Stimulated activated CD4-positive, alpha-beta T cell treated with anti-CD3 and anti-CD28 coated beads, TNF-alpha, amount 100 ng/mL, for 24 hours (primary cell): ENCODE results near the gene NEURL2.
"Not testable (repeated sequence)": the region's sequence is repeated elsewhere in the genome, so short reads cannot be mapped to it uniquely, and the experiment has no call there.

Experiments used
- DNase-seq, 3 experiments: peaks; one replicate each; pipeline ENCODE4 v3.0.0-alpha.2; 2020; ENCODE audit warnings: low read depth in 3 of 3

The NEURL2 gene

DNA sequence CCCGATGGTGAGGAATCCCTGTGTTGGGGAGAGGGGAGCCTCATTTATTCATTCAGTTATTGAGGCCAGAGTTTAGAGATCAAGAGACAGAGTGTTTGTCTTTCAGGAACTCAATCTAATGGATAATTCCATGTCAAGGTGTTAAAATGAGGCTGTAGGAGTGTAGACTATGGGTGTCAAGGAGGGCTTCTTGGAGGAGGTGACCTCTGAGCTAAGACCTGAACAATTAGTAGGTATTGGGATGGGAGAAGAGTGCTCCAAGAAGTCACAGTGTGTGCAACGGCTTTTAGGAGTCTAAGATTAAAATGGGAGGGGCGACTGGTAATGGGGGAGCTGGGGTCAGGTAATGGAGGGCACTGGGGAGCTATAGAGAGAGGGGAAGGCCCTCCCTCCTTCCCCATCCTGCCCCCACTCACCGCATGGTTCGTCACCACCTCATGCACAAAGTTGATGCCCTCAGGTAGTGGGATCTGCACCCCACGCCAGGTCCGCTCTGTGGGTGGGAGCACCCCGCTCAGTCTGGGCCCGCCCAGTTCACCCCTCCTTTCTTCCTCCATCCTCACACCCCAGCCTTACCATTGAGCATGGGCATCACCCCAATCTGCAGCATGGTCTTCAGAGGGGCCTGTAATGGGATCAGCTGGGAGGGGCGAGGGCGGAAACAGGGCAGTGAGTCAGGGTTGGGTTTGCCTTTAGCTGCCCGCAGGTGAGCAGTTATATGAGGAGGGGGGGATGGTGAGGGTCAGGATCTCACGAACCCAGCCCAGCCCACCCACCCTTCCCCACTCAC, 8.2 kb upstream of the NEURL2 start:
- DNase-seq = no peak

DNA sequence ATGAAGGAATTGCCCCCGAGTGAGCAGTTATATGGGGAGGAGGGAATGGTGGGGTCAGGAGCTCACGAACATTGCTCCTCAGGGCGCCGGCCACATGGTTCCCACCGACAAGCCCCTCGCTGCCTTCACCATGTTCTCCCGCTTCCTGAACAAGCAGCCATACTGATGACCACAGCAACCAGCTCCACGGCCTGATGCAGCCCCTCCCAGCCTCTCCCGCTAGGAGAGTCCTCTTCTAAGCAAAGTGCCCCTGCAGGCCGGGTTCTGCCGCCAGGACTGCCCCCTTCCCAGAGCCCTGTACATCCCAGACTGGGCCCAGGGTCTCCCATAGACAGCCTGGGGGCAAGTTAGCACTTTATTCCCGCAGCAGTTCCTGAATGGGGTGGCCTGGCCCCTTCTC, 7.3 kb upstream of the NEURL2 start:
- DNase-seq = no peak

DNA sequence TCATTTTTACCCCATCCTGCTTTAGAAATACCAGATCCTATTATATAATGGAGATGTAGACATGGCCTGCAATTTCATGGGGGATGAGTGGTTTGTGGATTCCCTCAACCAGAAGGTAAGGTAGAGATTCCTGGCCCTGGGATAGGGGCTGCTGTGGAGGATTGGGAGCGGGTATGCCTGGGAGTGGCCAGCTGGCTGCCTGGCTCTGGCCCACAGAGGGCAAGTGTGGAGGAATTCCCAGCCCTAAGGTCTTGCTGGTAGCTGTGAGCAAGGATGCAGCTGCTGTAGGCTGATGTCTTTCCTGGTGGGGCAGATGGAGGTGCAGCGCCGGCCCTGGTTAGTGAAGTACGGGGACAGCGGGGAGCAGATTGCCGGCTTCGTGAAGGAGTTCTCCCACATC, 6.7 kb upstream of the NEURL2 start:
- no peak for DNase-seq

DNA sequence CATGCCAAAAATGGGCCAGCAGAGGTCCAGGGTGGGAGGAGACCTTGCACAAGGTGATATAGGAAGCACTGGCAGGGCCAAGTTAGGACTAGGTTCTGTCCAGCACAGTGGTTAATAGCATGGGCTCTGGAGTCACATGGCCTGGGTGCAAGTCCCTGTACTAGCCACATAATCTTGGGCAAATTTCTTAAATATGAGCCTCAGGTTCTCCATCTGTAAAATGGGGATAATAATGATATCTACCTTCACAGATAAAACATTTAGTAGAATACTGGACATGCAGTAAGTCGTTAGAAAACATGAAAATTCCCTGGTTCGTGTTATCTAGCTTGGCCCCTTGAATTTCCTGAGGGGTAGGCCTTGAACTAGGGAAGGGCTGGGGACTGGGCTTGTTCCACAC, 6.3 kb upstream of the NEURL2 start:
- no peak for DNase-seq

DNA sequence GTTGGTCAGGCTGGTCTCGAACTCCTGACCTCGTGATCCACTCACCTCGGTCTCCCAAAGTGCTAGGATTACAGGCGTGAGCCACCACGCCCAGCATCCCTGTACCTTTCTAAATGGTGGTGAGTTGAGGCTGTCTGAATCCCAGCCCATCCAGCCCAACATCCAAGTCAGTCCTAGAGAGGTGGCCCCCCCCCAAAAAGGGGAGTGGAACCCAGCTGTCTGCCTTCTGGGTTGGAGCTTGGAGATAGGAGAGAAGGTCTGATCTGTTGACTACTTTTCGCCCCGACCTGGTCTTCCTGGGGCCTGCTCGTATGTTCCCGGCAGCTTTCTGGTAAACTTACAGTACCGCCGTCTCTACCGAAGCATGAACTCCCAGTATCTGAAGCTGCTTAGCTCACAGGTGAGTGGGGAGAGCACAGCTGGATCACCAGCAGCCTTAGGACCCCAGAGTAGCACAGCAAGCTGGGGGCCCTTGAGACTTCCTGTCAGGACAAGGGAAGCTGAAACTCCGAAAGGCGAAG, 5.7 kb upstream of the NEURL2 start:
- no peak for DNase-seq

DNA sequence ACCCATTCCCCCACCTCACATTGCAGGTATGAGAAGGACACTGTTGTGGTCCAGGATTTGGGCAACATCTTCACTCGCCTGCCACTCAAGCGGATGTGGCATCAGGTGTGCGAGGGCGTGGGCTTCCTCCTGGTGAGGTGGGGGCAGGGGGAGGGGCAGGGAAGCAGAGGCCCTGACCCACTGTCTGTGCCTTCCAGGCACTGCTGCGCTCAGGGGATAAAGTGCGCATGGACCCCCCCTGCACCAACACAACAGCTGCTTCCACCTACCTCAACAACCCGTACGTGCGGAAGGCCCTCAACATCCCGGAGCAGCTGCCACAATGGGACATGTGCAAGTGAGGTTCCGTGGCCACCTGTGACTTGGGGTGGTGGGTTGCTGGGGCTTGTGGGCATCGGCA, 3.8 kb upstream of the NEURL2 start:
- no peak for DNase-seq

DNA sequence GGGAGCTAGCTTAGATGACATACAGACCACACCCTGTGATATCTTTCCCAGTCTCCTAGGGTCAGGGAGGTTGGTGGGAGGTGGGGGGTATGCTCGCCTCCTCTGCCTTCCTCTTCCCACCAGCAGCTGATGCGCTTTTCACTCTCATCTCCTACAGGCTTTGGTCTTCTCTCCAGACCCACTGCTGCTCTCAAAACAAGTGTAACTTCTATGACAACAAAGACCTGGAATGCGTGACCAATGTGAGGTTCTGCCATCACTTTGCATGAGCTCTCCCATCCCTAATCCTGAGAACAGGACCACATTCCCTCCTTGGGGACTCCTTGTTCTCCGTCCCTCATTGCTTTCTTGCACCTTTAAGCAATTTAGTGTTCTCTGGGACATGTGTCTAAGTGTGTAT, 2.8 kb upstream of the NEURL2 start:
- no peak for DNase-seq

DNA sequence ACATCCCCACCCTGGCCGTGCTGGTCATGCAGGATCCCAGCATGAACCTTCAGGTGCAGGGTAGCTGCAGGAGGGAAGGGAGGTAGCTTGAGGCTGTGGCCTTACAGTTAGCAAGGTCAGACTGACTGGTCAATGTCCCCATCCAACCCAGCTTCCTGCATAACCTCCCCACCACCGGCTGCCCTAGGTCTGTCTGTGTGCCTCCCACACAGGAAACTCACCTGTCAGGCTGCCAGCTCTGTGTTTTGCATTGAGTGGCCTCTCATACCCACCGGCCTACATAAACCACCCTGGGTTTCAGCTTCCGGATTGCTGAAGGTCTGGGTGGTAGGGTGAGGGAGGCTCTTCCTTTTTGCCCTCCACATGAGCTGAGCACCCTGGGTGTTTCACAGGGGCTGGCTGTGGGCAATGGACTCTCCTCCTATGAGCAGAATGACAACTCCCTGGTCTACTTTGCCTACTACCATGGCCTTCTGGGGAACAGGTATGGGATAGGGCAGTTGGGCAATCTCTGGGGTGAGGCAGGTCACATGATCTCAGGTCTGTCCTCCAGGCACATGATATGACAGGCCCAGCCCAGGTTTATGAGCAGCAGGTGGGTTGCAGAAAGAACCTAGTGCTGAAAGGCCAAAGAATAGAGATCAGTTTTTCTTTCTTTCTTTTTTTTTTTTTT, 2.0 kb upstream of the NEURL2 start:
- DNase-seq = peak in 1 of 3 experiments; percentile 8

DNA sequence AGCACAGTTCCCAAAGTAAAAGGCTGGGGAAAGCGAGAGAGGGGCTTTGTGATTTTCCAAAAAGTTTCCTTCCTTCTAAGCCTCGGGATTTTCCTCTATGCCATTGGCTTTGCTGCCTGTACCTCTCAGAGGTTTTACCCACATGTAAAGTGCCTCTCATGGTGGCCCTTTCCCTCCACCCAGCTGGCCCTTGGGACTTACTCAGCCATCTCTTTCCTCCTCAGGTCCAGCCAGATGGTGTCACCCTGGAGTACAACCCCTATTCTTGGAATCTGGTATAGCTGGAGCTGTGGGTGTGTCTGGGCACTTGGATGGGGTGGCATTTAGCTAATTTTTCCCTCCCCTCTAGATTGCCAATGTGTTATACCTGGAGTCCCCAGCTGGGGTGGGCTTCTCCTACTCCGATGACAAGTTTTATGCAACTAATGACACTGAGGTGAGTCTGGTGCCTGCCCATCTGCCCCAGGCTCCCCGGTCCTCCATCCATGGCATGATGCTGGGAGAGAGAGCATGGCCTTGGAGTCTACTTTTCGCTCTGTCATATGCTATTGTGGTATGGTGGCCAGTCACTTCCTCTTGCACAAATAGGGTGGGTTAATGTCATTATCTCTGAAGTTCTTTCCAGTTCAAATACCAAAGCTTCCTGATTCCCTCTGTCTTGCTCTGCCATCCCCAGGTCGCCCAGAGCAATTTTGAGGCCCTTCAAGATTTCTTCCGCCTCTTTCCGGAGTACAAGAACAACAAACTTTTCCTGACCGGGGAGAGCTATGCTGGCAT, 1.2 kb upstream of the NEURL2 start:
- DNase-seq = no peak

DNA sequence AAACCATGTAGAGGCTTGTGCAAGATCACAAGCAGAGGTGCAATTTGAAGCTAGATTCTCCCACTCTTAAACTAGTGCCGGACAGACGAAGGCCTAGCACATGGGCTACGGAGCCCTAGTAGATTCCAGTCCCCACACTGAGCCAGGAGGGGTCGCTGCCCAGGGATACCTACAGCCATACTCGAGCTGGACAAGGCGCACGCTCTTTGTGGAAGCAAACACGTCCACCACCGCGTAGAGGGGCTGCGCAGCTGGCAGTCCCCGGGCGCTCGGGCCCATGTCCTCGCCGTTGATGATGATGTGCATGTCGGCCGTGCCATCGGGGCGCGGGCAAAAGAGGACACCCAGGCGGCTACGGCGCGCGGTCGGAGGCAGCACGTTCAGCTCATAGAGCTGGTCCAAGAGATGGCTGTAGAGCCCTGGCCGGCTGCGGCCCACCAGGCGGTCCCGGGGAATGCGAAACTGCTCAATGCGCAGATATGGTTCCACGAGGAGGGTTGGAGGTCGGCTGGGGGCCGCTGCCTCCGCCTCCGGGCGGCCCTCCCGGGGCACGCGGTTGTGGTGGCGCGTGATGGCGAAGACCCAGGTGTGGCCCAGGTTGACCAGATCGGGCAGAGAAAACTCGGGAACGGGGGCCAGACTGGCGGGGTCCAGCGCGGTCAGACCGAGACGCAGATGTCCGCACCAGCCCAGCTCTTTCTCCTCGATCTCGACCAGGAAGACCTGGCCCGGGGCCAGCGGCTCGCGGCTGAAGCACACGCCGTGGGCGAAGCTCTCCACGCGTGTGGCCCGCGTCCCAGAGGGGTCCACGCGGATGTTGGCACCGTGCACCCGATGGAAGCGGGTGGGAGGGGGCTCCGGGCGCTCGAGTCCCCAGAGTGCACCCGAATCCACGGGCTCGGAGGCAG, 677 bp downstream of the NEURL2 start:
- peak in 1 of 3 experiments; percentile 44 for DNase-seq

DNA sequence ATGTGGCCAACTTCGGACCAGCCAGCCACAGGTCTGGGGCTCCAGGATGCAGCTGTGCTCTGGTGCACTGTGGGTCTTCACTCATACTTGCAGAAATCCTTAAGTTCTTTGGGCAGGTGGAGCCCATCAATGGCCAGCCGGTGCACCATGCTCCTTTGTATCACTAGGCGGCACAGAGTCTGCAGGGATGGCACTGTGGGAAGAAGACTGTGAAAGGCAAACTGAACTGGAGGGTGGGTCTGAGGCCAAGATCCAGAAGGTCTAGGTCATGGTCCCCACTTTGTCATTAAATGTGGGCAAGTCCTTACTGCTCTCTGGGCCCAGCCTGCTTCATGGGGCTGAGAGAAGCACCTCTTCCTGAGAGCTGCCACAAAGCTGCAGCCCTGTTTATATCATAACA, 2.3 kb downstream of the NEURL2 start:
- no peak for DNase-seq

DNA sequence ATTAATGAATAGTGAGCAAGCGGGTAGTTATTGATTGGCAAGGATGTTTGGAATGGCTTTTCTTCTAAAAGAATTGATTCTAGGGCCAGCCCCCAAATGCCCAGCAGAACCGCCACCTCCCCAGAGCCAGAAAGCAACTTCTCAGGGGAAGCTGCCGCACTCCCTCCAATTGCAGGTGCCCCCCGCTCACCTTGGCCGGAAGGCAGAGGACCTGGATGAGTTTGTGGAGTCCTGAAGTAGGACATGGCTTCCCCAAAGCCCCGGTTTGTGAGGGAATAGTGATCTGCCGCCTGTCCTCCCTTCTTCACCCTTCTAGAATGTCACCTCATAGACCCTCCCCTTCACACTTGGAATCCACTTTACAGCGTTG, 3.7 kb downstream of the NEURL2 start, which contains the start of gene SPATA25:
Gene SPATA25 (minus strand): TSS at position 277 of the 370 bp plus-strand sequence. CDS start 32 bp downstream, at position 245.
- DNase-seq = no peak

DNA sequence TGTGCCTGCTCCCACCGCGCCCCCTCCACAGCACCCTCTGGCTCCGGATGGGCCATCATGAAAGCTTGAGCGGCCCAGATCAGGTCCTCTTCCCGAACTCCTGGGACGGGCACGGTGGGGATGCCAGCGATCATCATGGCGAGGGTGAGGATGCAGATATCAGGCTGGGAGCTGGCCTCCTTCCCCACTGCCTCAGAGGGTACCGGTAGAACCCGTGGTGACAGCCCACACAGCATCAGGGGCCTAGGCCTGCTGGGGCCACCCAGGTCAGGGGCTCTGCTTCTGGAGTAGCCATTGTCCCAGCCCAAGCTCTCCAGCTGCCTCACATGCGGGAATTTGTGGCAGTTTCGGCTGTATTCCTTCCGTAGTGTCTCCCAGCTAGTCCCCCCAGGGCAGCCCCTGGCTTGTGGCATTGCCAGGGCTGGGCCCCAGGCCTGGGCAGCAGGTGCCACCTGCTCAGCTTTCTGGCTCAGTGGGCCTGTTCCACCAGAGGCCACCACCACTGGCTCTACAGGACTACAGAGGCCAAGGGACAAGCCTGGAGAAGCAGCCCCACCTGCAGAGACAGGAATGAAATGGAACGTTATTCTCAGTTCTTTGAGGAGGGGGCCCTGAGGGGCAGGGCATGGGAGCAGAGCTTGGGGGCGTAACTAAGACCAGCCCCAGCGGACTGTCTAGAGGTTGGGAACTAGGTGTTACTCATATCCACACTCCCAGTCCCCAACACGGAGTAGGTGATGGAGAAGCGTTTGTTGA, 4.2 kb downstream of the NEURL2 start:
- no peak for DNase-seq

DNA sequence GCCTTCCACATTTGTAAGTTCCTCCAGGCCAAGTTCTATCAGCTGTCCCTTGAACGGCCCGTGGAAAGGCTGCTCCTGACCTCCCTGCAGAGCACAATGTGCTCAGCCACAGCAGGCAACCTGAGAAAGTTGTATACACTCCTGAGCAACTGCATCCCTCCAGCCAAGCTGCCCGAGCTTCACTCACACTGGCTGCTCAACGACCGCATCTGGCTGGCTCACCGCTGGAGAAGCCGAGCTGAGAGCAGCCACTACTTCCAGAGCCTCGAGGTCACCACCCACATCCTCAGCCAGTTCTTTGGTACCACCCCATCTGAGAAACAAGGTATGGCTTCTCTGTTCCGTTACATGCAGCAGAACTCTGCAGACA, 7.9 kb downstream of the NEURL2 start:
- DNase-seq = no peak

DNA sequence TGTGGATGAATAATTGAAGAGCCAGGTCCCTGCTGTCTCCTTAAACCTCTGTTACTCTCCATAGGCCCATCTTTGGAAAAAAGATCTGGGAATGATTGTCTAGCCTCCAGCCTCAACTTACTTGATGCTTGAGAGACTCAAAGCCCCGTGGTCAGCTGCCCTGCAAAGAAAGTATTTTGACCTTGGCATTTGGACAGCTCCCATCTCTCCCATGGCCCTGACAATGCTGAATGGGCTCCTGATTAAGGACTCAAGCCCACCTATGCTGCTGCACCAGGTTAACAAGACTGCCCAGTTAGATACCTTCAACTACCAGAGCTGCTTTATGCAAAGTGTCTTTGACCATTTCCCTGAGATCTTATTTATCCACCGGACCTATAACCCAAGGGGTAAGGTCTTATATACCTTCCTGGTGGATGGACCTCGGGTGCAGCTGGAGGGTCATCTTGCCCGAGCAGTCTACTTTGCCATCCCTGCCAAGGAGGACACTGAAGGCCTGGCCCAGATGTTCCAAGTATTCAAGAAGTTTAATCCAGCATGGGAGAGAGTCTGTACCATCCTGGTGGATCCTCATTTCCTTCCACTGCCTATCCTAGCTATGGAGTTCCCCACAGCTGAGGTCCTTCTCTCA, 8.4 kb downstream of the NEURL2 start:
- DNase-seq = no peak

DNA sequence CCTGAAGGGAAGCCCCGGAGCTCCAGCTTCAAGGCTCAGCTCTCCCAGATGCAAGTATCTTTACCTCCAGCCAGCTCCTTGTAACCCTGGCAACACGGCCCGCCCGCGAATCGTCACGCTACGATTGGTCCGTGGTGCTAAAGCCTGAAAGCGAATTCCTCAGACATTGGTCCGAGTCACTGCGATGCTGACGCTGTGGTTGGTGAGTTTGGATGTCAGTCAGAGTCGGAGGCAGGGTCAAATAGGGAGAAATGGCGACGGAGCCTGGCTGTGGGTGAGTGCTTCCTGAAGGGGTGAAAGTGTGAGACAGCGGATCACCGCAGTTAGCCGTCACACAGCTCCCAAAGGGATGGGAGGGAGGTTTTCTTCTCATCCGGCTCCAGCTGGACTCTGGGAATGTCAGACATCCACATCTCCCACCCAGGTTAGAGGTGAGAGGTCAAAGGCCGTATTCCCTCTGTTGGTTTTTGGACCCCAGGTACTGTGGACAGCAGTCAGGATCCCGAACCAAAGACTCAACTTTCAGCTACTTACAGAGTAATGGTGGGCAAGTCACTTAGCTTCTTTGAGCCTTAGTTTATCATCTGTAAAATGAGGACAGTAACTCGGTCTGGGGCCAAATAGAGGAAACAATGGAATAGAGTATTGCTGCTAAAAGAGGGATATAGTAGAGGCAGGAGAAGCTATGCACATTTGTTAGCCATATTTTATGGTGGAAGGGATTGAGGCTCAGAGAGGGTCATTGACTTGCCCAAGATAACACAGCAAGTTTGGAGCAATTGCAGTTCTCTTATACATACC, 9.8 kb downstream of the NEURL2 start, which contains the start of gene ZSWIM1:
Gene ZSWIM1 (plus strand): TSS at position 240 of the 801 bp plus-strand sequence. CDS start 1,366 bp downstream, outside the sequence.
- DNase-seq = peak; percentile 95 to 99 (median 98)

DNA sequence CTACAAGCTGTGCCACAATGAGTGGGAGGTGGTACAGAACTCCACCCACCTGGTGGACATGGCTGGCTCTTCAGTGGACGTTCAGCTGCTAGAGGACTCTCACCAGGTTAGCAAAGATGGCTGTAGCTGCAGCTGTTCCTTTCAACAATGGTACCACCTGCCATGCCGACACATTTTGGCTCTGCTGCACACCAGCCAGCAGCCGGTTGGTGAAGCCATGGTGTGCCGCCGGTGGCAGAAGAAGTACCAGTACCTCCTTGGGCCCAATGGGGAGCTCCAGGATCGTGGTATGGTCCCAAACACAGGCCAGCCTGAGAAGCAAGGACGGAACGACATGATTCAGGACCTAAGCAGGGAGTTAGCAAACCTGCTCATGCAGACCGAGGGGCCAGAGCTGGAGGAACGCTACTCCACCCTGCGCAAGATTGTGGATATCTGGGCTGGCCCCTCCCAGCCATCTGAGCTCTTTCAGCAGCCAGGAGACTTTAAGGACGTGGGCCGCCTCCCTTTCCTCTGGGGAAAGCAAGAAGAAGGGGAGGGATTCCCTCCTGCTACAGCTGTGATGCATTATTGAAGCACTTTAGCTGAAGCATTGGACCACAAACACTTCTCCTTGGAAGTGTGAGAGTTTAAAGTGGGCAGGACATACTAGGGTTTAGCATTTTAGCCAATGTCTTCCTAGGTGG, 12.8 kb downstream of the NEURL2 start:
- DNase-seq = no peak

DNA sequence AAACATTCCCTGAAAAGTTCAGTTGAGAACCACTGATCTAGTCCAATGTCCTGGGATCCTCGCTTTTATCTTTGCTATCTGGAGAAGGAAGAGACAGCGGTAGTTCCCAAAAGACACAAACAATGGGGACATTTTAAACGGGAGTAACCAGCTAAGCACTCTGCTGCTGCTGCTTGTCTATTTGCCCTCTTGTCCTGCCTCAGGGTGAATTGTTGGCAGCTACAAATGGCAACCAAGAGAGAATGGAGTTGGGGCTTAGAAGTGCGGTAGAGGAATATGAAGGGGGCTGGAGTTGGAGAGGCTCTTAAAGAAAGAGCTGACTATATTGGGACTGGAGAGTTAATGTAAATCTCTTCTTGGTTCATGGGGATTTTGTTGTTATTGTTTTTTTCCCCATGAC, 16.4 kb downstream of the NEURL2 start:
- DNase-seq = no peak

DNA sequence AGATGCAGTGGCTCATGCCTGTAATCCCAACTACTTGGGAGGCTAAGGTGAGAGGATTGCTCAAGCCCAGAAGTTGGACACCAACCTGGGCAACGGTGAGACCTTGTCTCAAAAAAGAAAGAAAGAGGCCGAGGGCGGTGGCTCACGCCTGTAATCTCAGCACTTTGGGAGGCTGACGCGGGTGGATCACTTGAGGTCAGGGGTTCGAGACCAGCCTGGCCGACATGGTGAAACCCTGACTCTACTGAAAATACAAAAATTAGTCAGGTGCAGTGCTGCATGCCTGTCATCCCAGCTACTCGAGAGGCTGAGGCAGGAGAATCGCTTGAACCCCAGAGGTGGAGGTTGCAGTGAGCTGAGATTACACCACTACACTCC, 16.9 kb downstream of the NEURL2 start:
- not testable (repeated sequence) for DNase-seq
